Measurements from ENCODE around the gene PPIE.
"Not testable (repeated sequence)": the region's sequence is repeated elsewhere in the genome, so short reads cannot be mapped to it uniquely, and the experiment has no call there.

The PPIE gene

GRCh38 chr1:39773369-39773979, 34.8 kb downstream of the PPIE start:
- not testable (repeated sequence) for H3K4me3 Mint-ChIP-seq; DNase-seq (ENCODE audit: low spot score); H3K27me3 Mint-ChIP-seq (ENCODE audit: low read depth); H3K27ac Mint-ChIP-seq; H3K36me3 Mint-ChIP-seq (ENCODE audit: low read depth); H3K4me1 Mint-ChIP-seq (ENCODE audit: low read depth); H3K9me3 Mint-ChIP-seq

- not testable (repeated sequence) for H3K9me3 Mint-ChIP-seq; H3K4me1 Mint-ChIP-seq (ENCODE audit: low read depth); H3K27ac Mint-ChIP-seq; DNase-seq (ENCODE audit: low spot score); H3K27me3 Mint-ChIP-seq (ENCODE audit: low read depth); H3K36me3 Mint-ChIP-seq (ENCODE audit: low read depth); H3K4me3 Mint-ChIP-seq
These were observed 36.5 kb downstream of the PPIE start for GRCh38 chr1:39775141-39775540.

- not testable (repeated sequence) for DNase-seq (ENCODE audit: low spot score); H3K27me3 Mint-ChIP-seq (ENCODE audit: low read depth); H3K27ac Mint-ChIP-seq; H3K36me3 Mint-ChIP-seq (ENCODE audit: low read depth); H3K4me3 Mint-ChIP-seq; H3K4me1 Mint-ChIP-seq (ENCODE audit: low read depth); H3K9me3 Mint-ChIP-seq
These were observed 37.2 kb downstream of the PPIE start for GRCh38 chr1:39775676-39776399.

- Mint-ChIP-seq H3K36me3 (ENCODE audit: low read depth) (no peaks in the 10 kb centered on the region), H3K9me3 (no peaks in the 10 kb centered on the region), H3K27me3 (ENCODE audit: low read depth) (peaks cover 4% of the 10 kb centered on the region), H3K4me3 (no peak overlapping the region), H3K4me1 (ENCODE audit: low read depth) (peaks cover 2% of the 10 kb centered on the region), H3K27ac (no peak overlapping the region)
- no peak for DNase-seq (ENCODE audit: low spot score)
These were observed 37.7 kb downstream of the PPIE start for GRCh38 chr1:39776400-39776713.

- Mint-ChIP-seq H3K27ac (no peak overlapping the region), H3K9me3 (no peaks in the 10 kb centered on the region), H3K4me3 (no peak overlapping the region), H3K36me3 (ENCODE audit: low read depth) (no peaks in the 10 kb centered on the region), H3K27me3 (ENCODE audit: low read depth) (peaks cover 4% of the 10 kb centered on the region), H3K4me1 (ENCODE audit: low read depth) (peaks cover 2% of the 10 kb centered on the region)
- no peak for DNase-seq (ENCODE audit: low spot score)
These were observed 38.2 kb downstream of the PPIE start for GRCh38 chr1:39776886-39777285.

- H3K27ac Mint-ChIP-seq, result no peak overlapping the region
- DNase-seq (ENCODE audit: low spot score), result no peak
- H3K27me3 Mint-ChIP-seq (ENCODE audit: low read depth), result peaks cover 4% of the 10 kb centered on the region
- peaks cover 2% of the 10 kb centered on the region for H3K4me1 Mint-ChIP-seq (ENCODE audit: low read depth)
- H3K9me3 Mint-ChIP-seq, result no peaks in the 10 kb centered on the region
- H3K4me3 Mint-ChIP-seq, result no peak overlapping the region
- H3K36me3 Mint-ChIP-seq (ENCODE audit: low read depth), result no peaks in the 10 kb centered on the region
These were observed 38.6 kb downstream of the PPIE start for GRCh38 chr1:39777306-39777705.

- H3K36me3 Mint-ChIP-seq (ENCODE audit: low read depth); H3K4me3 Mint-ChIP-seq; H3K27me3 Mint-ChIP-seq (ENCODE audit: low read depth); DNase-seq (ENCODE audit: low spot score); H3K27ac Mint-ChIP-seq; H3K9me3 Mint-ChIP-seq; H3K4me1 Mint-ChIP-seq (ENCODE audit: low read depth): not testable (repeated sequence)
These were observed 39.2 kb downstream of the PPIE start for GRCh38 chr1:39777896-39778295.

GRCh38 chr1:39778463-39779099, 39.9 kb downstream of the PPIE start:
- H3K27me3 Mint-ChIP-seq (ENCODE audit: low read depth); DNase-seq (ENCODE audit: low spot score); H3K36me3 Mint-ChIP-seq (ENCODE audit: low read depth); H3K27ac Mint-ChIP-seq; H3K4me1 Mint-ChIP-seq (ENCODE audit: low read depth); H3K4me3 Mint-ChIP-seq; H3K9me3 Mint-ChIP-seq: not testable (repeated sequence)

- no peaks in the 10 kb centered on the region for H3K9me3 Mint-ChIP-seq
- H3K36me3 Mint-ChIP-seq (ENCODE audit: low read depth), result no peaks in the 10 kb centered on the region
- H3K27me3 Mint-ChIP-seq (ENCODE audit: low read depth), result peaks cover 8% of the 10 kb centered on the region
- no peak overlapping the region for H3K27ac Mint-ChIP-seq
- H3K4me3 Mint-ChIP-seq, result no peak overlapping the region
- H3K4me1 Mint-ChIP-seq (ENCODE audit: low read depth), result peaks cover 2% of the 10 kb centered on the region
- no peak for DNase-seq (ENCODE audit: low spot score)
These were observed 40.5 kb downstream of the PPIE start for GRCh38 chr1:39779137-39779536.

- H3K4me1 Mint-ChIP-seq (ENCODE audit: low read depth), result peaks cover 2% of the 10 kb centered on the region
- no peaks in the 10 kb centered on the region for H3K9me3 Mint-ChIP-seq
- no peak for DNase-seq (ENCODE audit: low spot score)
- H3K36me3 Mint-ChIP-seq (ENCODE audit: low read depth), result no peaks in the 10 kb centered on the region
- H3K4me3 Mint-ChIP-seq, result no peak overlapping the region
- no peak overlapping the region for H3K27ac Mint-ChIP-seq
- H3K27me3 Mint-ChIP-seq (ENCODE audit: low read depth), result peaks cover 8% of the 10 kb centered on the region
These were observed 41.1 kb downstream of the PPIE start for GRCh38 chr1:39779821-39780220.

- no peak for DNase-seq (ENCODE audit: low spot score)
- peaks cover 11% of the 10 kb centered on the region for H3K27me3 Mint-ChIP-seq (ENCODE audit: low read depth)
- H3K9me3 Mint-ChIP-seq, result no peaks in the 10 kb centered on the region
- H3K36me3 Mint-ChIP-seq (ENCODE audit: low read depth), result no peaks in the 10 kb centered on the region
- H3K4me3 Mint-ChIP-seq, result no peak overlapping the region
- no peak overlapping the region for H3K27ac Mint-ChIP-seq
- peaks cover under 1% of the 10 kb centered on the region for H3K4me1 Mint-ChIP-seq (ENCODE audit: low read depth)
These were observed 42.6 kb downstream of the PPIE start for GRCh38 chr1:39781349-39781715.

- Mint-ChIP-seq H3K4me3 (no peak overlapping the region), H3K27me3 (ENCODE audit: low read depth) (peaks cover 17% of the 10 kb centered on the region), H3K9me3 (no peaks in the 10 kb centered on the region), H3K27ac (no peak overlapping the region), H3K4me1 (ENCODE audit: low read depth) (no peaks in the 10 kb centered on the region), H3K36me3 (ENCODE audit: low read depth) (no peaks in the 10 kb centered on the region)
- no peak for DNase-seq (ENCODE audit: low spot score)
These were observed 43.4 kb downstream of the PPIE start for GRCh38 chr1:39782103-39782502.

- H3K4me3 Mint-ChIP-seq; DNase-seq (ENCODE audit: low spot score); H3K4me1 Mint-ChIP-seq (ENCODE audit: low read depth); H3K36me3 Mint-ChIP-seq (ENCODE audit: low read depth); H3K27ac Mint-ChIP-seq; H3K9me3 Mint-ChIP-seq: not testable (repeated sequence)
- H3K27me3 Mint-ChIP-seq (ENCODE audit: low read depth), result peaks cover 23% of the 10 kb centered on the region
These were observed 44.0 kb downstream of the PPIE start for GRCh38 chr1:39782685-39783084.

- not testable (repeated sequence) for H3K36me3 Mint-ChIP-seq (ENCODE audit: low read depth); H3K9me3 Mint-ChIP-seq; H3K4me1 Mint-ChIP-seq (ENCODE audit: low read depth); H3K27ac Mint-ChIP-seq; DNase-seq (ENCODE audit: low spot score)
- Mint-ChIP-seq H3K4me3 (peak overlapping the region; percentile 46), H3K27me3 (ENCODE audit: low read depth) (peaks cover 28% of the 10 kb centered on the region)
These were observed 47.8 kb downstream of the PPIE start for GRCh38 chr1:39786303-39787107.

All from T-helper 2 cell treated with Interferon-gamma antibody and Interleukin-4, amounts not matched to agents 5 μg/mL and 100 μg/mL, for 36 hours (primary cell).